Measurements from ENCODE around the gene IQSEC3. TPM values are rescaled to one million over a fixed set of nuclear protein-coding genes. Genes with fewer than 3 reads are reported as not detected.
"Not testable (repeated sequence)": the region's sequence is repeated elsewhere in the genome, so short reads cannot be mapped to it uniquely, and the experiment has no call there.

IQSEC3 gene
- total RNA-seq, 1 donor from 2014 or later, result 2.3 TPM

DNA sequence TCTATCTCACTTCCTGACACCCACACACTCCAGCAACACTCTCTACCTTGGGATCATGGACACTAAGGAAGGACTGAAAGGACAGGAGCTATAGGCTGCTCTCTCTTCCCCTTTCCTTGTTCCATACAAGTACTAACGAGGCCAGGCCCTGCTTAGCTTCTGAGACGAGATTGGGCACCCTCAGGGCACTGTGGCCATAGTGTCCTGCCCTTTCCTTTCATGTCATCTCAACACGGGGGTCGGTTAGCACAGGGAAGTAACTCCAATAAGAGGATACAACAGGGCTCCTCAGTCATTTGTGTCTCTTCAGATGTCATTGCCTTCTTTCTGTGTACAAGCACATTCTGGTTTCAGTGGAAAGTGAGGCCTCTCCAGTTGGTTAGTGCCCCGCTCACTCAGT is 15.5 kb upstream of the IQSEC3 start:
- ATAC-seq; DNase-seq (ENCODE audit: missing footprints); intact Hi-C loops (cut with DNase I): not testable (repeated sequence)

DNA sequence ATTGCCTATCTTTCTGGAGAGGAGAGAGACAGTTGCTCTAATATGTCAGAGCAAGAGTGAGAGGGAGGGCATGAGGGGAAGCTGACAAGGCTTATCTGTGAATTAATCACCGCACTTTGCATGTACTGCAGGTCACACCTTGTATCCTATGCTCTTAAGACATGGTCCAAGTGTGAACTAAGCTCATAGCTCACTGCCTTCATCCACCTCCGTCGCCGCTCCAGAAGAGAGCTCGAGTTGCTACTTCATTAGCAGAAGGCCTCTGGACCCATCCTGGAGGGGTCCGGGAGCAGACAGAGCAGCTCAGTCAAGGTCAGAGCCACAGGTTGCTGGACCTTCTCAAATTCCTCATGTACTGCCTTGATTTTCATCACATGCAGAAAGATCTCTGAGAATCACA is 14.6 kb upstream of the IQSEC3 start:
- peak; percentile 65 for DNase-seq (ENCODE audit: missing footprints)
- intact Hi-C loops (cut with DNase I); ATAC-seq: not testable (repeated sequence)

DNA sequence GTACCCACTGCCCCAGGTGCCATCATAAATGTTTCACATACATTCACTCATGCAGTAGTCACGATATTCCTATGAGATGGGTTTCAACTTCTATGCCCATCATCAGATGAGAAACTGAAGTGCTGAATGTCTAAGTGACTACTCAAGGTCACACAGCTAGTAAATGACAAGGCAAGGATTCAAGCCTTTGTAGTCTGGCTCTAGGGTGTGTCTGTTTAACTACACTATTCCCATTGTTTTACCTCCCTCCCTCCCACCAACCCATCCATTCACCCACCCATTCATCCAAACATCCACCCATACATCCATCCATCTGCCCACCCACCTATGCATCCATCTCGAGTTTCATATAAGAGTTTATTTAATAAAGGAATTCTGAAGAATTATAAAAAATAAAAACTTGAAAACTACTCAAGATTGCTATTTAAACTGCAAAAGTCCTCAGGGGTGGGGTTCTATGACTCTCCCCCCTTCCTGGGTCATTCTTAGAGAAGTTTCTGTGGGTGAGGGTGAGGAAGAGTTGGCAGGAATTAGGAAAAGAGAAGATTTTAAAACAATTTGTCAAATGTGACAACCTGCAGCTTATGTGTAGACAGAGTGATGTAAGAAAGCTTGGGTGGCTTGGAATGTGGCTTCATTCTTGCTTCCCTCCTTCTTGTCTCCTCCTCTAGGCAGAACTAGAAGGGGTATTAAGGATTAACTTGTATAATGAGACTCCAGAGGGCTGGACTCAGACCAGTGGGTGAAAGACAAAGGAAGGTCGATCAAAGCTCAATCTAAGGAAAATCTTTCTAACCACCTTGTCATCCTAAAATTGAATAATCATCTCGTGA is 13.4 kb upstream of the IQSEC3 start:
- DNase-seq (ENCODE audit: missing footprints); ATAC-seq; intact Hi-C loops (cut with DNase I): not testable (repeated sequence)

DNA sequence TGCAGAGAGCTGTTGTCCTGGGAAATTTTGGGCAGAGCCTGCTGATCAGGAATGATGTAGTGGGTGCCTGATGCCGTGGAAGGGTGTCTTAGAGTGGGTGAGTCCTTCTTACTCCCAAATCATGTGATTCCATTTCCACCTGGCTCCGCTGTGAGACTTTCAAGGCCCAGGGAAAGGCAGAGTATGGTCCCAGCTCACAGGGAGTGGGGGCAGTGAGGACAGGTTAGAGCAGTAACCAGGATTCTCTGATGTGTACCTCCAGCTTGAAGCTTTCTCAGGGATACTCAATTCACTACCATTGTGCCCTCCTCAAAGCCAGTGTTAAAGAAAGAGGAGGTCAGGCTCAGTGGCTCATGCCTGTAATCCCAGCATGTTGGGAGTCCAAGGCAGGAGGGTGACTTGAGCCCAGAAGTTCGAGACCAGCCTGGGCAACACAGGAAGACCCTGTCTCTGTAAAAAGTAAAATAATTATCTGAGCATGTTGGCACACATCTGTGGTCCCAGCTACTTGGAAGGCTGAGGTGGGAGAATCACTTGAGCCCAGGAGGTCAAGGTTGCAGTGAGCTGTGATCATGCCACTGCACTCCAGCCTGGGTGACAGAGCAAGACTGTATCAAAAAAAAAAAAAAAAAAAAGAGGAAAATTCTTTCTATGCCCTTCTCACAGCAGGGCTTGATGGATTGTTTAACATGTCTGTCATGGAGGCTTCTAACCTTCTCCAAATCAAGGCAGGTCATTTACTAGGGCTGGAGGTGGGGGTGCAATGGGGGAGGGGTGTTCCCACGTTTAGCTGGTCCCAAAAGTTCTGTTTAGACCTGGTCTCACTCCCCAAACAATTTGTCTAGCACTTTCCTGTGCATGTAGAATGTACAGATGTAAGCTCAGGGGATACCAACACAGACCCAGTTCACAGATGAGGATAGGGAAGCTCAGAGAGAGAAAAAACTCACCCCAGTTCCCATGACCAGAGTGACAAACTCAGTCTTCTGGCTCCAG is 12.5 kb upstream of the IQSEC3 start:
- DNase-seq (ENCODE audit: missing footprints) (no peak), ATAC-seq (no peak)
- intact Hi-C loops (cut with DNase I), result no loop called here

DNA sequence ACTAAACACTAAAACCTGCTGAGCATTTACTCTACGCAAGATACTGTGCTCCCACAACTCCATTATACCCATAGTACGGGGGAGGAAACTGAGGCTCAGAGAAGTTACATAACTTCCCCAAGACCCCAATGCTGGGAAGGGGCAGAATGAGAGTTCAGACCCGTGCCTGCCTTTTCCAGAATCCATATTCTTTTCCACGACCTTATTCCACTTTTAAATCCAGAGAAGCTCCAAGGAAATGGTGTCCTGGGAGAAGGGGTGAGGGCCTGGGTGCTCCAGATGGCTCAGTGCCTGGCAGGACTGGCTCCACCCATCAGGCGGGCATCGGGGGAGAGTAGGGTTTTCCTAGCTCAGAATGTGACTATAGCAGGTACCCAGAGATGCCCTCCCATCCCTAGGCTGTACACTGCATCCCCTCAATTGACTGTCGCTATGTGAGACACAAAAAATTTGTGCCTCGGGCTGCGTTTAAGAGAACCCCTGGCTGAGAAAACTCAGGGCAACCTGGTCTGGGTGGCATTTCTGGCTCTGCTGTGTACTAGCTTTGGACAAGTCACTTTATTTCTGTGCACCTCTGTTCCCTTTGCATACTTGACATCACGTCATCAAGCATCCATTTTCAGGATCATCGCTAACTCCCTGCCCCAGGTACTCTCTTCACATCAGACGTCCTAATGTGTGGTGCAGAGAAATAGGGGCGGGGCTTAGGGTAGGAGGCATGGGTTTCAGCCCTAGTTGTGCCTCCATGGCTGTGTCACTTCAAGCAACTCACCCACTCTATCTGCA is 11.6 kb upstream of the IQSEC3 start:
- ATAC-seq (no peak), DNase-seq (ENCODE audit: missing footprints) (no peak)
- intact Hi-C loops (cut with DNase I), result no loop called here

DNA sequence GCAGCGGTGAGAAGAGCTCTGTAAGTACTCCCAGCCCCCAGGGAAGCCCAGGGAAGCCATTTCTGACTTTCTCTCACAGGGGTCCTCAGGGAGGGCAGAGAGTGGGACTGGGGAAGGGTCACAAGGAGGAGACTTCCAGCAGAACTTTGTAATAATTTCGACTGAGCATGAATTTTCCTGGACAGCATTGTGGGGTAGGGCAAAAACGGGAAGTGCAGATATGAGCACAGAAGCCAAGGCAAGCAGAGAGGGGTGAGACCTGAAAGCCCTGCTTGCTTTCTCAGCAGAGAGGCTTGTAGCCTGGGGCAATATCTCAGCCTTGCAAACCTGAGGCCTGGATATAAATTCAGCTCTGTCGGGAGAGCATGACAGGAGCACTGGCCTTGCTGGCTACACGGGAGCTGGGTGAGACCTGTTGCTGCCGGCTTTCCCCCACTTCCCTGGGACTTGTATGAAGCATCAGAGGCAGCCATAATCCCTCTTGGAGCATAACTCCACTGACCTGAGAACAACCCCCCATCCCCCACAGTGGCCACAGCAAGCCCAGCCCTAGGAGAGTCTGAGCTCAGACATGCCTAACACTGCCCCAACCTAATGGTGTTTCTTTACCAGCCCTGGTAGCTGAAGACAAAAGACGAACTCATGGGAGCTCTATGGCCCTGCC is 9.8 kb upstream of the IQSEC3 start:
- intact Hi-C loops (cut with DNase I), result no loop called here
- DNase-seq (ENCODE audit: missing footprints) (no peak), ATAC-seq (peak; percentile 15)

DNA sequence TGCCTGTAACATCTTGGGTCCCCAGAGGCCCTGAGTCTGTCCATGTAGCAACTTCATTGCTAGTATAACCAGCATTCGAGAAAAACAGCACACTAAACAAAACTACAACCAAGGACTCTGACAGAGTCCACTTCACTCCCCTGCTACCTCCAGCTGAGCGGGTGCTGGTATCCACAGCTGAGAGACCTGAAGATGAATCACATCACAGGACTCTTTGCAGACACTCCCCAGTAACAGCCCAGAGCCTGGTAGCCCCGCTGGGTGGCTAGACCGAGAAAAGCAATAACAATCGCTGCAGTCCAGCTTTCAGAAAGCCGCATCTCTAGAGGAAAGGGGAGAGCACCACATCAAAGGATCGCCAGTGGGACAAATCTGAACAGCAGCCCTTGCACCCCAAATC is 9.0 kb upstream of the IQSEC3 start:
- intact Hi-C loops (cut with DNase I), result no loop called here
- ATAC-seq (no peak), DNase-seq (ENCODE audit: missing footprints) (no peak)

DNA sequence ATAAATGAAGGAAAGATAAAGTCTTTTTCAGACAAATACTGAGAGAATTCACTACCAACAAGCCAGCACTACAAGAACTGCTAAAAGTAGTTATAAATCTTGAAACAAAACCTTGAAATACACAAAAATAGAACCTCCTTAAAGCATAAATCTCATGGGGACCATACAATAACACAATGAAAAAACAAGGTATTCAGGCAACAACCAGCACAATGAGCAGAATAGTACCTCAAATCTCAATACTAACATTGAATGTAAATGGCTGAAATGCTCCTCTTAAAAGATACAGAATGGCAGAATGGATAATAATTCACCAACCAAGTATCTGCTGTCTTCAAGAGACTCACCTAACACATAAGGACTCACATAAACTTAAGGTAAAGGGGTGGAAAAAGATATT is 7.7 kb upstream of the IQSEC3 start:
- DNase-seq (ENCODE audit: missing footprints) (no peak), ATAC-seq (no peak)
- intact Hi-C loops (cut with DNase I), result no loop called here

DNA sequence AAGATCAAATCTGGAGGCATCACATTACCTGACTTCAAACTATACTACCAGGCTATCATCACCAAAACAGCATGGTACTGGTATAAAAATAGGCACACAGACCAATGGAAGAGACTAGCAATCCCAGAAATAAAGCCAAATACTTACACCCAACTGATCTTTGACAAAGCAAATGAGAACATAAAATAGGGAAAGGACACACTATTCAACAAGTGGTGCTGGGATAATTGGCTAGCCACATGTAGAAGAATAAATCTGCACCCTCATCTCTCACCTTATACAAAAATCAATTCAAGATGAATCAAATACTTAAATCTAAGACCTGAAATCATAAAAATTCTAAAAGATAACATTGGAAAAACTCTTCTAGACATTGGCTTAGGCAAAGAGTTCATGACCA is 4.7 kb upstream of the IQSEC3 start:
- intact Hi-C loops (cut with DNase I); DNase-seq (ENCODE audit: missing footprints); ATAC-seq: not testable (repeated sequence)

DNA sequence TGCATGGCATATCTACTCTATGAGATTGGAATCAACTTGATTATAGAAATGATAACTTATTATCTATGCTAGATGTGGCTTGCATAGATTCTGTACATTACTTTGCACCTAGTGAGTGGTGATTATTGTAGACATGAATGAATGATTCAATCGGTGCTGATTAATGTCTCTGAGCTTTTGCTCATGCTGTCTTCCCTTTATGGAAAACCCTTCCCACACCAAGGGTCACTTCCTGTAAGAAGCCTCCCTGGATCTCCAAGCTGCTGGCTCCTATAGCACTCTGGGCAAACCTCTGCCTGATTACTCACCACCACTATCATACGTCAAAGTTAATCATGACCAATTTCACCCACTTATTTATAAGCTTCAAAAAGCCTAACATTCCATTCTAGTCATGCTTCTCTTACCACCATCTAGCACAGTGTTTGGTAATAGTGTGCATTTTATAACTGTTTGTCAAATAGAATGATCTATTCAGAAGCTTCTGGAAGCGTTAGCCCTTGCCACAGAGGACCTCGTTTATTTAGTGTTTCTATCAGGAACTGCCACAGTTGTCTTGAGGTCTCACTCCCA is 990 bp upstream of the IQSEC3 start:
- intact Hi-C loops (cut with DNase I); DNase-seq (ENCODE audit: missing footprints); ATAC-seq: not testable (repeated sequence)

DNA sequence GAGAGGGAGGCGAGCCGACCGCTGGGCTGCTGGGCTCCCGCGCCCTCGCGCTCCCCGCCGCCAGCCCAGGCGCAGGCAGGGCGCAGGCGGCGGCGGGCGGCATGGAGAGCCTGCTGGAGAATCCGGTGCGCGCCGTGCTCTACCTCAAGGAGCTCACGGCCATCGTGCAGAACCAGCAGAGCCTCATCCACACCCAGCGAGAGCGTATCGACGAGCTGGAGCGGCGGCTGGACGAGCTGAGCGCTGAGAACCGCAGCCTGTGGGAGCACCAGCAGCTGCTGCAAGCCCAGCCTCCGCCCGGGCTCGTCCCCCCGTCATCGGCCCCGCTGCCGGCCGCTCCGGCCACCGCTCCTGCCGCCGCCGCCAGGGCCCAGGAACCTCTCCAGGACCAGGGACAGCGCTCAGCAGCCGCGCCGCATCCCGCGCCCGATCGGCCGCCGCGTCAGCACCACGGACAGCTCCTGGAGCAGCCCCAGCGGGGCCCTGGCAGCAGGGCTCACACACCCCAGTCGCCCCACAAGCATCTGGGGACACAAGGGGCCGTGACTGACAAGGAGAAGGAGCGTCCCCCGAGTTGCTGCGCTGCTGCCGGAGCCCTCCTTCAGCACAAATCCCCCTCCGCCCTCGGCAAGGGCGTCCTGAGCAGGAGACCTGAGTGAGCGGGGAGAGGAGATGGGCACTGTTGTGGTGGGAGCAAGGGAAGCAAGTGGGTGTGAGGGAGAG is 376 bp downstream of the IQSEC3 start:
- intact Hi-C loops (cut with DNase I); DNase-seq (ENCODE audit: missing footprints): not testable (repeated sequence)
- ATAC-seq, result peak; percentile 91

DNA sequence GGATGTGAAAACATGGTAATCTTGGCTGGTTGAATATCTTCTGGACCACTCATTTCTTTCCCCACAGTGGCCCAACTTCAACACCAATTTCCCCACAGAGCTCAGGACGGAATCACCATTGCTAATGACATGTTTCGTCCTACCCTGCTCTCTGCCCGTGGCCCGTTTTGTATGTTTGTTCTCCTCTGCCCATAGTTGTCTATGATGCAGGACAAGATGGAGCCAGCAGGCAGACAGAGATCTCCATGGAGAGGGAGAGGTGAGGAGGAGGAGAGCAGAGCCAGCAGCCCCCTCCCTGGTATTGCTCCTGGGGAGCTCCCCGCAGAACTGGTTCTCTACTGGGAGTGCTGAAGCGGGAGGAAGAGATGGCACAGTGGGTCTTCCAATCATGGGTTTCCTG is 3.1 kb downstream of the IQSEC3 start:
- intact Hi-C loops (cut with DNase I); ATAC-seq: not testable (repeated sequence)

DNA sequence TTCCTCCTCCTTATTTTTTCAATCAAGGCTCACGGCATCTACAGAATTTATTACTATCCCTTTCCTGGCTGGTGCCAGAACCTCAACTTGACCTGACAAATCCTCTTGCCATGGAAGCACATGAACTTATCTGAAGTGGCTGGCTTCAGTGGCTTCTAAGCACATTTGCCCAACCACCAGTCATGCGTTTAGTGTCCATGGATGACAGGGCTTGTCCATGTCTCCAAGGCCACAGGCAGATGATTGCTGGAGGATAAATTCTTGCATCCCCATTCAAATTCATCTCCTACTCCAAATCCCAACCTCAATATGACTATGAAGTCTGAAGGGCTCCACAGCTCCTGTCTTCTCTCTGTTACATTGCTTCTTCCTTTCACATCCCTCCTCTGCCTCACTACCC is 4.0 kb downstream of the IQSEC3 start:
- intact Hi-C loops (cut with DNase I); ATAC-seq; DNase-seq (ENCODE audit: missing footprints): not testable (repeated sequence)

More for the DNA sequence above, 3.1 kb downstream of the IQSEC3 start:
- not testable (repeated sequence) for DNase-seq (ENCODE audit: missing footprints)

DNA sequence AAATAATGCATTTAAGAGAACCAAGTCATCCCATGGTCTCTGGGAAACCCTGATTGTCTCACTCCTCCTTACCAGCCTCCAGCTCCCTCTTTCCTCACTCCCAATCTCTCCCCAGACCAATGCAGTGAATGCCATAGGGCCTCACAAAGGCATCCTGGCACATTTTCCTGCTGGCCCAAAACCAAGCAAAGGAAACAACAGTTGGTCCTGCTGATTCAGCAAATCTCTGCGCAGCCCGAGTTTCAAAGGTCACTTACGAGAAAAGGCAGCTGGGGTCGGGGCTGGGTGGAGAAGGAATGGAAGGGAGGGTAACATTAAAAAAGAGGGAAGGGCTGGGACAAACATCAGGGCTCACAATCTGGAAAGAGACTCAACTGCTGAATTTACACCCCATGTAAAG is 5.5 kb downstream of the IQSEC3 start:
- DNase-seq (ENCODE audit: missing footprints); ATAC-seq; intact Hi-C loops (cut with DNase I): not testable (repeated sequence)

DNA sequence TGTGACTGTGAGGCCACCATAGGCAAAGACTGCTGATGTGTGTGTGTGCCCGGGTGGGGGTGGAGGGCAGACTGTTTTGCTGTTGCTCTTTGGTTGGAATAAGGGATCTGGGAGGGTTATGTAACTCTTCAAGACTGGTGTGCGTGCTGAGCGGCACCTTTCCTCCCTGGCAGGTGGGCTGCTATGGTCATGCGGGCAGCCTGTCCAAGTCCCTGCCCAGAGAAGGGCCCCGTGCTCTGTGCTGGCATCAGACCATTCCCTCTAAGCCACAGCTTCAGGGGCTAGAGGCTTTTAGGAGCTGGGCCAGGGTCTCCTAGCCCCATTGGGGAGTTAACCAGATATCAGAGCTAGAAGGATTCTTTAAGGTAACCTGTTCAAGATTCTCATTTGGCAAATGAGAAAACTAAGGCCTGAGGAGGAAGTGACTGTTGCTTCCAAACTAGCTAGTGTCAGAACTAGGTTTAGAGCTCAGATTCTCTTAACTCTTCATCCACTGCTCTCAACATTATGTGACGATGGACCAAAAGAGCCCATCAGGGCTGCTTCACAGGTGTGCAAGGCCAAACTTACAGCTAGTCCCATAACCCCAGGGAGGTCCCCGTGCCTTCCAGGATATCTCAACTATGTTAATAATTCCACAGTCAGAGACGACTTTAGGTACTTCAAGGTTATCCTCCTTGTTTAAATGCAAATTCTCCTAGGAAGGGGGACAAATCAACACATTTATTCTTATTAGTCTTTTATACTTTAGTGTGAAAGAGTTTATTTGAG is 8.0 kb downstream of the IQSEC3 start:
- intact Hi-C loops (cut with DNase I); DNase-seq (ENCODE audit: missing footprints); ATAC-seq: not testable (repeated sequence)

DNA sequence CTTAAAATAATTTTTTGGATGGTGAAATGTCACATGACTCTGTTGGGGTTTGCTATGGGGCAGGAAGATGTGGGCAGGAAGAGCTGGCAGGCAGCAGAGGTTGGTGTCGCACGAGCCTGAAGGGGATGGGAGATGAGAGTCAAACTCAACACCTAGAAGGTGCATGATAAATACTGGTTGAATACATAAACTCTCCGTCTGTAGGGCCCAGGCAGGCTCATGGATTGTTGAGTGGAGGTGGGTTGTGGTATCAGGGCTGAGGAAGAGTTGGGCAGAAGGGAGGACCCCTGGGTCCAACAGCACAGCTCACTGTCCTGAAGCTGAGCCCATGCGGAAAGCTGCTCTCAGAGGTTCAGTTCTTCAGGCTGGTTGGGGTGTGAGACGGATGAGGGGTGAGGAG is 9.0 kb downstream of the IQSEC3 start:
- DNase-seq (ENCODE audit: missing footprints); ATAC-seq; intact Hi-C loops (cut with DNase I): not testable (repeated sequence)
